Spleen (tissue), 7 donors: ENCODE data around the gene TRERF1.

Experiments
- CTCF ChIP-seq, 11 experiments: fragments of 200-600 bp in 7 of 11; fragments of 450-650 bp in 4 of 11; sonication (generic) in 4 of 11; IDR thresholded peaks in 8 of 11; conservative IDR thresholded peaks in 3 of 11; 1 replicate in 7 of 11; 2 replicates in 4 of 11; pipeline versions ENCODE4 v1.4.0 to v1.8.0; 2016 to 2021; ENCODE audit warnings: antibody characterized with exemption in 11 of 11, inconsistent platforms in 4 of 11, mild to moderate bottlenecking in 1 of 11
- POLR2A ChIP-seq, 3 donors: fragments of 450-650 bp; IDR thresholded peaks; one replicate each; pipeline ENCODE4 v1.5.1; 2017; ENCODE audit warnings: antibody characterized with exemption in 3 of 3, mild to moderate bottlenecking in 1 of 3
- POLR2AphosphoS5 ChIP-seq, 3 donors: sonication (generic); formaldehyde crosslinking; IDR thresholded peaks; one replicate each; pipeline ENCODE4 v1.5.1; 2017; ENCODE audit warnings: antibody characterized with exemption in 3 of 3
- donor health status: DM: no; HTN: no; CAD: no; lungs with moderate emphysema.
- donor health status: DM: no; HTN: no; CAD: no.
- donor health status: DM: no; HTN: no; CAD: no.

- TF ChIP-seq POLR2A (IDR thresholded peaks at IDR 0.05) (no peak), CTCF (IDR thresholded peaks at IDR 0.05 in 8 of 11, conservative IDR thresholded peaks at IDR 0.05 in 3 of 11) (no peak), POLR2AphosphoS5 (IDR thresholded peaks at IDR 0.05) (no peak)
These were observed 111.7 kb downstream of the TRERF1 start for GRCh38 chr6:42339991-42340401.
